HEK293 (cell line): ENCODE data around the gene VAMP8.

ENCODE experiments used
- GLI4 ChIP-seq: fragments of 450-650 bp; formaldehyde crosslinking; IDR thresholded peaks from 2 replicates; pipeline ENCODE4 v1.5.1; 2016; ENCODE audit warnings: missing biosample characterization, missing genetic modification characterization
- MYNN ChIP-seq: fragments of 450-650 bp; formaldehyde crosslinking; IDR thresholded peaks from 2 replicates; pipeline ENCODE4 v1.5.1; 2016; ENCODE audit warnings: missing biosample characterization, missing genetic modification characterization, borderline replicate concordance
- REST ChIP-seq: fragments of 450-650 bp; formaldehyde crosslinking; IDR thresholded peaks from 2 replicates; pipeline ENCODE4 v1.5.1; 2016; ENCODE audit warnings: missing biosample characterization, missing genetic modification characterization
- YY1 ChIP-seq: fragments of 450-650 bp; formaldehyde crosslinking; IDR thresholded peaks from 2 replicates; pipeline ENCODE4 v1.5.1; 2018; ENCODE audit warnings: missing biosample characterization, missing genetic modification characterization
- ZBTB7A ChIP-seq: fragments of 450-650 bp; formaldehyde crosslinking; IDR thresholded peaks from 2 replicates; pipeline ENCODE4 v1.5.1; 2016; ENCODE audit warnings: low read depth, missing biosample characterization, missing genetic modification characterization
- ZNF23 ChIP-seq: fragments of 450-650 bp; formaldehyde crosslinking; IDR thresholded peaks from 2 replicates; pipeline ENCODE4 v1.5.1; 2016; ENCODE audit warnings: missing biosample characterization, missing genetic modification characterization, borderline replicate concordance
- ZNF24 ChIP-seq: fragments of 450-650 bp; formaldehyde crosslinking; IDR thresholded peaks from 2 replicates; pipeline ENCODE4 v1.5.1; 2016; ENCODE audit warnings: missing biosample characterization, missing genetic modification characterization
- ZNF335 ChIP-seq: fragments of 450-650 bp; formaldehyde crosslinking; conservative IDR thresholded peaks from 2 replicates; pipeline ENCODE4 v1.5.1; 2016; ENCODE audit warnings: missing biosample characterization, missing genetic modification characterization
- ZNF391 ChIP-seq: fragments of 450-650 bp; formaldehyde crosslinking; IDR thresholded peaks from 2 replicates; pipeline ENCODE4 v1.5.1; 2016; ENCODE audit warnings: low read depth, missing biosample characterization, missing genetic modification characterization, borderline replicate concordance
- ZNF529 ChIP-seq: fragments of 450-650 bp; formaldehyde crosslinking; IDR thresholded peaks from 2 replicates; pipeline ENCODE4 v1.5.1; 2017; ENCODE audit warnings: missing genetic modification characterization, missing biosample characterization; ENCODE audit not compliant: insufficient replicate concordance
- ZNF596 ChIP-seq: fragments of 450-650 bp; IDR thresholded peaks from 2 replicates; pipeline ENCODE4 v1.5.0; 2018; ENCODE audit warnings: missing biosample characterization, mild to moderate bottlenecking, missing genetic modification characterization, moderate library complexity
- ZNF776 ChIP-seq: fragments of 450-650 bp; formaldehyde crosslinking; IDR thresholded peaks from 2 replicates; pipeline ENCODE4 v1.5.0; 2017; ENCODE audit warnings: missing biosample characterization, missing genetic modification characterization, borderline replicate concordance
- TF ChIP-seq, protein P1 (sequence below): fragments of 450-650 bp; formaldehyde crosslinking; IDR thresholded peaks from 2 replicates; pipeline ENCODE4 v1.5.1; 2016; ENCODE audit warnings: missing biosample characterization, missing genetic modification characterization
- TF ChIP-seq, protein P2 (sequence below): fragments of 450-650 bp; formaldehyde crosslinking; IDR thresholded peaks from 2 replicates; pipeline ENCODE4 v1.5.1; 2016; ENCODE audit warnings: missing biosample characterization, missing genetic modification characterization

GRCh38 chr2:85611217-85611704, 33.9 kb downstream of the VAMP8 start:
- TF ChIP-seq, protein P1, sequence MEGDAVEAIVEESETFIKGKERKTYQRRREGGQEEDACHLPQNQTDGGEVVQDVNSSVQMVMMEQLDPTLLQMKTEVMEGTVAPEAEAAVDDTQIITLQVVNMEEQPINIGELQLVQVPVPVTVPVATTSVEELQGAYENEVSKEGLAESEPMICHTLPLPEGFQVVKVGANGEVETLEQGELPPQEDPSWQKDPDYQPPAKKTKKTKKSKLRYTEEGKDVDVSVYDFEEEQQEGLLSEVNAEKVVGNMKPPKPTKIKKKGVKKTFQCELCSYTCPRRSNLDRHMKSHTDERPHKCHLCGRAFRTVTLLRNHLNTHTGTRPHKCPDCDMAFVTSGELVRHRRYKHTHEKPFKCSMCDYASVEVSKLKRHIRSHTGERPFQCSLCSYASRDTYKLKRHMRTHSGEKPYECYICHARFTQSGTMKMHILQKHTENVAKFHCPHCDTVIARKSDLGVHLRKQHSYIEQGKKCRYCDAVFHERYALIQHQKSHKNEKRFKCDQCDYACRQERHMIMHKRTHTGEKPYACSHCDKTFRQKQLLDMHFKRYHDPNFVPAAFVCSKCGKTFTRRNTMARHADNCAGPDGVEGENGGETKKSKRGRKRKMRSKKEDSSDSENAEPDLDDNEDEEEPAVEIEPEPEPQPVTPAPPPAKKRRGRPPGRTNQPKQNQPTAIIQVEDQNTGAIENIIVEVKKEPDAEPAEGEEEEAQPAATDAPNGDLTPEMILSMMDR (tag by site-specific recombination) = no peak
- TF ChIP-seq REST (no peak), MYNN (tag by site-specific recombination) (no peak), YY1 (tag by site-specific recombination) (no peak), ZNF529 (no peak), GLI4 (tag by site-specific recombination) (no peak), ZNF391 (tag by site-specific recombination) (no peak), ZNF23 (no peak), ZBTB7A (tag by site-specific recombination) (no peak), ZNF776 (no peak), ZNF335 (tag by site-specific recombination) (no peak), ZNF24 (no peak), ZNF596 (tag by site-specific recombination) (no peak)
- TF ChIP-seq, protein P2, sequence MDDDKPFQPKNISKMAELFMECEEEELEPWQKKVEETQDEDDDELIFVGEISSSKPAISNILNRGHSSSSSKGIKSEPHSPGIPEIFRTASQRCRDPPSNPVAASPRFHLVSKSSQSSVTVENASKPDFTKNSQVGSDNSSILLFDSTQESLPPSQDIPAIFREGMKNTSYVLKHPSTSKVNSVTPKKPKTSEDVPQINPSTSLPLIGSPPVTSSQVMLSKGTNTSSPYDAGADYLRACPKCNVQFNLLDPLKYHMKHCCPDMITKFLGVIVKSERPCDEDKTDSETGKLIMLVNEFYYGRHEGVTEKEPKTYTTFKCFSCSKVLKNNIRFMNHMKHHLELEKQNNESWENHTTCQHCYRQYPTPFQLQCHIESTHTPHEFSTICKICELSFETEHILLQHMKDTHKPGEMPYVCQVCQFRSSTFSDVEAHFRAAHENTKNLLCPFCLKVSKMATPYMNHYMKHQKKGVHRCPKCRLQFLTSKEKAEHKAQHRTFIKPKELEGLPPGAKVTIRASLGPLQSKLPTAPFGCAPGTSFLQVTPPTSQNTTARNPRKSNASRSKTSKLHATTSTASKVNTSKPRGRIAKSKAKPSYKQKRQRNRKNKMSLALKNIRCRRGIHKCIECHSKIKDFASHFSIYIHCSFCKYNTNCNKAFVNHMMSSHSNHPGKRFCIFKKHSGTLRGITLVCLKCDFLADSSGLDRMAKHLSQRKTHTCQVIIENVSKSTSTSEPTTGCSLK (tag by site-specific recombination) = no peak
